ENCODE results near the gene HBQ1.
"Not testable (repeated sequence)": the region's sequence is repeated elsewhere in the genome, so short reads cannot be mapped to it uniquely, and the experiment has no call there.

HBQ1 gene

GRCh38 chr16:211631-212180, 31.4 kb downstream of the HBQ1 start:
- DNase-seq: not testable (repeated sequence)

DNA sequence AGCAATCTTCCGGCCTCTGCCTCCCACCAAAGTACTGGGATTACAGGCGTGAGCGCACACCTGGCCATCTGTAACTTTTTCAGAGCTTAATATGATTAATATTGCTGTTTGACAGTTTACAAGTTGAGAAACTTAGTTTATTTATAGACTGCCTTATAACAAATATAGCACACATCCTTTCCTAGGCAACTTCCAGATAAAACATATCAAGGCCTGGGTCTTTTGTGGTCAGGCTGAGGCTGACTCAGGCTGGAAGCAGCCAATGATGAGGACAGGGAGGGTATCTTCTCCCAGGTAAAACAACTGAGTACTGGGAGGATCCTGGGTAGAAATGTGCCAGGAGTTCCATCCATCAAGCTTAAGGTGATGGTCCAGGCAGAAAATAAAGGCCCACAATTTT, 32.7 kb downstream of the HBQ1 start:
- no peak for DNase-seq

DNA sequence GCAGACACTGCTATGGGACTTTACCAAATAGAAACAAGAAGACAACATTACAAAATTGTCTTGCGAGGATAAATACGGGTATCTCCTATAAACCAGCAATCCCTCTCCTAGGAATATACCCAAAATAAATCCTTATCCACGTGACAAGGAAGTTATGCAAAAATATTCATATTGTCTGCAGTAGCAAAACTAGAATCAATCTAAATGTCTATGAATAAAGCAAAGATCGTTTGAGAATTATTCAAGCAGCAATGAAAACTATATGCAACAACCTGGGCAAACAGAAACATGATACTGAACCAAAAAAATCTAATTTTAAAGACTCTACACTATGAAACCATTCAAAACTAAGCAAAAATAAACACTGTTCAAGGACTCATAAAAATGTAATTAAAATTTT, 39.8 kb downstream of the HBQ1 start:
- DNase-seq: no peak

DNA sequence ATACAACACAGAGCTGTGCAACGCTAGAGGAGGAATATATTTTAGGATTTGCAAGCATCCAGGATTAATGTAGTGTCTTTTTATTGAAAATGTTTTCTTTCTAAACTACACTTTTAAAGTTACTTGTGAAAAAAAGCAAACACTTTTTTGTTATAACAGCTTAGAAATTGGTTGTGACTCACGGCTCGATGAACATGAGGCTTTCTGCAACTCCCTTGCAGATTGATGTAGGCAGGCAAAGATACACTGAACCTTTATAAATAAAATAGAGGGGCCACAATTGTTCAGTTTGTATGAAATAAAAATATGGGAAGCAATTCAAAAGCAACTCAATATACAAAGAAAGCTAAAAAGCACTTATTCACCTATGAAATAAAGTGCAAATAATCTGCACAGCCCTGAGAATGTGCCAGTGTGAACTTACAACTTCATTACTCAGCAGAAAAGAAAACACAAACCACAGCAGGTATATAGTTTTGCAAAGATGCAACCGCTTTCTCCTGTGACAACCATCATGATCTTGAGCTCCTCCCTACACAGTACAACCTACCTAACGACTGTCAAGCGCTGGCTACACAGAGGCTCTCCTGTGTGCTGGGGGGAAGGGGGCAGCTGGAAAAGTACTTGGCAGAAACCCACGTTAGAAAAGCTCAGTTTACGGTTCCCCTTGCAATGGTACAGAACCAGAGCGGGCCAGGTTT, 48.0 kb downstream of the HBQ1 start:
- no peak for DNase-seq

GRCh38 chr16:228852-229730, 48.8 kb downstream of the HBQ1 start, which contains the start of gene LUC7L:
Gene LUC7L (minus strand): TSS chr16:229449. CDS start chr16:229339, 110 bp downstream.
- DNase-seq: peak; percentile 88

GRCh38 chr16:229731-230281, 49.5 kb downstream of the HBQ1 start:
- no peak for DNase-seq

- not testable (repeated sequence) for DNase-seq
Measured at GRCh38 chr16:230351-230750, 50.1 kb downstream of the HBQ1 start.

Measured in NCI-H2171 treated with DMSO at 0.1 percent for 48 hours (cell line).